ENCODE results near the gene ZFP57.
"Not testable (repeated sequence)": the region's sequence is repeated elsewhere in the genome, so short reads cannot be mapped to it uniquely, and the experiment has no call there.

The ZFP57 gene

GRCh38 chr6:29694637-29695036 lies 13.7 kb upstream of the ZFP57 start:
- no peak for DNase-seq

DNA sequence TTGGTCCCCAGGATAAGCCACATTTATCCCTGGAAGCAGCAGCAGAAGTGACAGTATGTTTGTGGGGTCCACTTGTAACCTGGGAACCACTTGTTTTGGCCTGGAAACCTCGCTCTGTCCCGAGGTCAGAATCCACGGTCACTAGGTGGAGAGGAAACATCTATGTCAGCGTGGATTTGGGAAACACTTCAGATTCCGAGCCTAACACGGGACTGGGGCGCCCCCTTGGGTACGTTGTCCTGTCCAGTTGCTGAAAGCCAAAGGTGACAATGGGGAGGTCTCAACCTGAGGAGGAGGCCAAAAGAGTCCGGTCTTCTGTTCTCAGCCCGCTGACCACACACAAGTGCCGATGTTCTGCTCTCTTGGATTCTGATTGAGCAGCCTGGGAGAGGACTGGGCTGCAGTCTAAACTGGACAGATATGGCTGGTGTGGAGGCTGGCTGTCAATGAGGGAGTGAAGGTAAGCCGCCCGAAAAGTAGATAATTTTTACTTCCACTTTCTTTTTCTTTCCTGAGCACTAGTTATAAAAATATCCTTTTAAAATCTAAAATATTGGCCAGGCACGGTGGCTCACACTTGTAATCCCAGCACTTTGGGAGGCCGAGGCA lies 4.9 kb upstream of the ZFP57 start:
- no peak for DNase-seq

- DNase-seq = no peak
These were observed 859 bp upstream of the ZFP57 start for GRCh38 chr6:29681811-29682210.

DNA sequence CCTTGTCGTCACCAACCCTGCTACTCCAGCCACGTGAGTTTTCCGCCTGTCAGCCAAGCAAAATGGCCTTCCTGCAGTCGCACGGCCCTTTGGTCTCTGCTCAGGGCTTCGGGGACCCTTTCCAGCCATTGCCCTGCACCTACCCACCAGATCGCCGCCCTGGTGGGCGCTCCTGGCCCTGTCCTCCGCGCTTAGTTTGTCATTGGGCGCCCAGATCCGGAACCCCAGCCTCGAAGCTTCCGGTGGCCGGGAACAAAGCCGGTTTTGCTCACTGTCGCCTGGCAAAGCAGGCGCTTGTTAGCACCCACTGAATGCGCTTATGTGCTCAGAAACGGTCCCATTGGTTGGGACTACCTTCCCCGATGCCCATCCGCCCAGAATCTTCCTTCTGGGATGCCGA lies 536 bp downstream of the ZFP57 start:
- no peak for DNase-seq

DNA sequence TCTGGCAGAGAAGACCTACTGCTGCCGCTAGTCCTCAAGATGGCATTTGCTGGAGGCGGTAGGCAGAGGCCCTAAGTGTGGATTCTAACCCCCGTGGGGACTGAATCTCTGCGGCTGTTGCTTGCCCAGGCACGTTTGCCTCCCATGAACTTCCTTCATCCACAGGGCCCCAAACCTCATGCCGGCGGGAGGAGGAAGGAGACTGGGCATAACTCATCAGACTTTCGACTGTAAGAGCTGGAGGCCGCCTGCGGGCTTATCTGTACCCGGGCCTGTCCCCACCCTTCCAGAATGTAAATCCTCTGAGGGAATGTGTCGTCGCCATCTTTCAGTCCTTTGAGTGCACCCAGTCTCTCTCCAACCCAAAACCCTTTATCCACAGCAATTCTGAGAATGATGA lies 990 bp downstream of the ZFP57 start:
- DNase-seq = no peak

DNA sequence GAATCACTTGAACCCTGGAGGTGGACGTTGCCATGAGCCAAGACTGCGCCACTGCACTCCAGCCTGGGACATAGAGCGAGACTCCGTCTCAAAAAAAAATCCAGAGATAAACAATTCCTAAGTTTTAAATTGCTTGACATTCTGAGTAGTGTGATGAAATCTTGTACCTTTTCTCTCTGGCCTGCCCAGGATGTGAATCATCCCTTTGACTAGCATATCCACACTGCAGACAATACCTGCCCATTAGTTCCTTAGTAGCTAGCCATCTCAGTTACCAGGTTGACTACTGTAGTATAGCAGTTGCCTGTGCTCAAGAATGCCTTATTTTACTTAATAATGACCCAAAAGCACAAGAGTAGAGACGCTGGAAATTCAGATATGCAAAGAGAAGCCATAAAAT lies 2.8 kb downstream of the ZFP57 start:
- no peak for DNase-seq

GRCh38 chr6:29676981-29677601 lies 3.9 kb downstream of the ZFP57 start:
- DNase-seq = peak; percentile 71

GRCh38 chr6:29675561-29675960 lies 5.4 kb downstream of the ZFP57 start:
- DNase-seq = no peak

DNA sequence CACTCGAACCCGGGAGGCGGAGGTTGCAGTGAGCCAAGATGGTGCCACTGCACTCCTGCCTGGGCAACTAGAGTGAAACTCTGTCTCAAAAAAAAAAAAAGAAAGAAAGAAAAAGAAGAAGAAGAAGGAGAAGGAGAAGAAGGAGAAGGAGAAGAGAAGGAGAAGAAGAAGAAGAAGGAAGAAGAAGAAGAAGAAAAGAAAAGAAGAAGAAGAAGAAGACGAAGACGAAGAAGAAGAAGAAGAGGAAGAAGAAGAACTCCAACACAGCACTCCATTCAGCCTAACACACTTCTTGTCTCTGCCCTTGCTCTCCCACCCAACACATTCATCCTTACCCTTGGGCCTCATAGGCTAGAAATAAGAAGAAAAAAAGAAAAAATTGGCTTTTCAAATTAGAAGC lies 6.9 kb downstream of the ZFP57 start:
- no peak for DNase-seq

DNA sequence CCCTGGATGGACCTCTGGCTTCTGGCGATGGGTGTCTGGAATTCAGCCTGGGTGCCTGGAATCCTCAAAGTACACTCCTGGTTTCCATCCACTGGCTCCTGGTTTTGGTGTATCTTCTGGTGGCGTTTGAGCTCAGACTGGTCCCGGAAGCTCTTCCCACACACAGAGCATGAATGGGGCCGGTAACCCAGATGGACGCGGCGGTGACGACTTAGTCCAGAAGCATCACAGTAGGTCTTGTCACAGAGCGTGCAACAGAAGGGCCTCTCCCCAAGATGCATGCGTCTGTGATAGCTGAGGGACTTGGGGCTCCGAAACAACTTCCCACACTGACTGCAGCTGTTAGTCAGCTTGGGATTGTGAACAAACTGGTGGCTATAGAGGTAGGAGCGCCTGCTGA lies 7.8 kb downstream of the ZFP57 start:
- no peak for DNase-seq

DNA sequence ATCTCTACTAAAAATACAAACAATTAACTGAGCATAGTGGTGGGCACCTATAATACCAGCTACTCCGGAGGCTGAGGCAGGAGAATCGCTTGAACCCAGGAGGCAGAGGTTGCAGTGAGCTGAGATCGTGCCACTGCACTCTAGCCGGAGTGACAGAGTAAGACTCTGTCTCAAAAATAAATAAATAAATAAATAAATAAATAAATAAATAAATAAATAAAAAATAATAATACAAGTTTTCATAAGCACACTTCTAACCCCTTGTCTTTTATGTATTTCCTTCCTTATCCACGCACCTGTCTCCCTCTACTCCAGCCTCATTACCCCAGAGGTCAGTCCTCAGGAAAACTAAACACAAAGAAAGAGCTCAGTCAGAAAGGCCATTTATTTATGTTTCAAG lies 8.8 kb downstream of the ZFP57 start:
- not testable (repeated sequence) for DNase-seq

DNA sequence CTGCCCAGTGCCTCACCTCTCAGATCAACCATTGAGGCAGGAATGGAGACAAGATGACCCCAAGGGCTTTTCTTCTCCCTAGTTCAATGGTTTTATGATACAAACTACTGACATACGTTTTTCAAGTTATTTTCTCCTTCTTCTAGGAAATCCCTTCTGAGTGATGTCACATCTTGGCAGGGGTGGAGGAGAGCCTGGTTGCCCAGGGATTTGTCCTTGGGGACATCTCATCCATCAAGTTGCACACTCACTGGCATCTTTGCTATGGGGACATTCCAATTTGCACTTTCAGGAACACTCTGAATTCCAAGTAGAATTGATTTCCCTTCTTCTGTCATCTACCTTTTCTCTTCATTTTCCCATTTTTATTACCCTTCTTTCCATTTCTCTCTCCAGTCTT lies 9.9 kb downstream of the ZFP57 start:
- DNase-seq = no peak

DNA sequence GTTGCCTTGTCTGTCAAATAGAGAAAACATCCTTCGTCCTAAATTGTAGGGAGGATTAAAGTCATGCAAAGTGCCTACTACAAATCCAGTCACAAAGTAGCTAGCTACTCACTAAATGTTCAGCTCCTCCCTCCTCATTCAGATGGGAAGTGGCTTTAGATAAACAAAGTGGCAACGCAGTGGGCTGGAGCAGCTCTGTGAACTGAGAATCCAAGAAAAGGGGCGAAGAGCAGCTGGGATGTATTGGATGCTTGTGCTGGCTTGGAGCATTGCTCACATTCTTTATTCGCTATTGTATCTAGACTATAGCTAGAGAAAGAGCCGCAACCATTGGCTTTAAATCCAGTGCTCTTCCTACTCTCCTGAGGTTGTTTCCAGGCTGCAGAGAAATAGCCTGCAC lies 13.8 kb downstream of the ZFP57 start:
- no peak for DNase-seq

DNA sequence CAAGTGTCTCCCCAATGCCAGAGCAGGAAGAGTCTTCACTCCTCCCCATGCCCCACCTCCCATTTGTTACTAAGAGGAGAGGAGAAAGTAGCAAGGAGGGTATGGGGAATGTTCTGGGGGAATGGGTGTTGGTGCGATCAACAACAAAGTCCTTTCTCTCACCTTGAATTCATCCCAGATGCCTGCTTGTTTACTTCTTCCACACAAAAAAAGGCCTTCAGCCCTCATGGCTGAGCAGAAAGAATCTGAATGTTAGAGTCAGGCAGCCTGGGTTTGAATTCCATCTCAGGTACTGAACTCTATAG lies 14.2 kb downstream of the ZFP57 start:
- no peak for DNase-seq

DNA sequence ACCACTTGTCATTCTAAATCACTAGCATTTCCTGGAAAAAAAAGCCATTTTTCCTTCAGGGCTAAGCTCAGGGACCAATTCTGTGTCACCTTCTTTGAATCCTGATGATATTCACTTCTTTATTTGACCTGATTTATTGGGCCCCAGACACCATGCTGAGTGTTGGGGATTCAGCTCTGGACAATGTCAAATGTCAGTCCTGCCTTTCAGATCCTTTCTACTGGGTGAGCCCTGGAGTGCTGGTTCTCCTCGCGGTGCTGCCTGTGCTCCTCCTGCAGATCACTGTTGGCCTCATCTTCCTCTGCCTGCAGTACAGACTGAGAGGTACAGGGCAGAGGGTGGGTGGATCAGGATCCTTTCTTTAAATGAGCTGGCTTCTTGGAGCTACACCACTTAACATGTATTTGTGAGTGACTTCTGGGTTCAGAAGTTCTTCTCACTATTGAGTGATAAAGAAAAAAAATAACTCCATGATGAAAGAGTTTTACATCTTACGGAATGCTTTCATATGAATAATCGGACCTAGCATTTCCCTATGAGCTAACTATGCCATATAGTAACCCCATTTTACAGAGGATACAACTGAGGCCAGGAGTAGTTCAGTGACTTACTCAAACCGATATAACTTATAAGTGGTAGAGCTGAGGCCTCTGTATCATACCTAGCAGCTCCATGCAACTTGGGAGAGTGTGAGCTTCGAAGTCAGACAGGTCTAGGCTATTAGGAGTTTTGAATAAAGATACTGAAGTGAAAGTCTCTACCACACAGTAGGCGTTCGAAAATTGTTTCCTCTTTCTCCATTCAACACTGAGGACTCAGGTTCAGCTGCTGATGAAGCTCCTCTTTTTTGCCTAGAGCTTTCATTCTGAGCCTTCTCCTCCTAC lies 14.8 kb downstream of the ZFP57 start:
- no peak for DNase-seq

- peak; percentile 39 for DNase-seq
These were observed 17.5 kb downstream of the ZFP57 start for GRCh38 chr6:29663300-29664042.

DNA sequence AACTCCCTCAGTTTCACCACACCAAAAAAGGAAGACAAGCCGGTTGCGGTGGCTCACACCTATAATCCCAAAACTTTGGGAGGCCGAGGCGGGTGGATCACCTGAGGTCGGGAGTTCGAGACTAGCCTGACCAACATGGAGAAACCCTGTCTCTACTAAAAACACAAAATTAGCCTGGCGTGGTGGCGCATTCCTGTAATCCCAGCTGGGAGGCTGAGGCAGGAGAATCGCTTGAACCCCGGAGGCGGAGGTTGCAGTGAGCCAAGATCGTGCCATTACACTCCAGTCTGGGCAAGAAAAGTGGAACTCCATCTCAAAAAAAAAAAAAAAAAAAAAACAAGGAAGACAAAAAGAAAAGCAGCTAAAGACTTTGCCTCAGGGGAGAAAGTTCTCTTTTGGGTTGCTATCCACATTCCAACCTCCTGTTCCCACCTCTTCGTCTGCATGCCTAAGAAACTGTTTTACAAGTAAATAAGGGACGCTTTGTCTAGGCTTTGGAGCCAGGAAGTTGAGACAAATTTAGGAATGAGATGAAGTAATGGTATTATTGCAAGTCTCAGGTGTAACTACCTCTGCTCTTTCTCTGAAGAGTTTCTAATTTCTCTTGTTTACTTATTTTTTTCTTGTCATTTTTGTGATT lies 19.3 kb downstream of the ZFP57 start:
- DNase-seq = not testable (repeated sequence)

DNA sequence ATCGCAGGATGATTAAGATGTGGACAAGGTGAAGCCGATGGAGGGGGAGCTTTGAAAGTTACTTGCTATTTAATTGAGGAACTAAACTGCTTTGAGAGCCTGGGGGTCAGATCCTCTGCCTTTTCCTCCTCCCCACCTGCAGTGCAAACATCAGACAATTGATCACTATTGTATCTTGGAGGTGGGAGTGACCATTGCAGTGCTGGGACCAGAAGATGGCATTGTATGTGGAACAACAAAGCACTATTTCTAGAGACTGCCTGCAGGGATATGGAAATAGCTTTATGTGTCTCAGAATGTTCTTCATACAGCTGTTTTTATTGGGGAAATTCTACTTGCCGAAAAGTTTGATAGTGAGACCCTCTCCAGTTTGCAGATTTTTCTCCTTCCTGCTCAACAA lies 19.9 kb downstream of the ZFP57 start:
- no peak for DNase-seq

DNA sequence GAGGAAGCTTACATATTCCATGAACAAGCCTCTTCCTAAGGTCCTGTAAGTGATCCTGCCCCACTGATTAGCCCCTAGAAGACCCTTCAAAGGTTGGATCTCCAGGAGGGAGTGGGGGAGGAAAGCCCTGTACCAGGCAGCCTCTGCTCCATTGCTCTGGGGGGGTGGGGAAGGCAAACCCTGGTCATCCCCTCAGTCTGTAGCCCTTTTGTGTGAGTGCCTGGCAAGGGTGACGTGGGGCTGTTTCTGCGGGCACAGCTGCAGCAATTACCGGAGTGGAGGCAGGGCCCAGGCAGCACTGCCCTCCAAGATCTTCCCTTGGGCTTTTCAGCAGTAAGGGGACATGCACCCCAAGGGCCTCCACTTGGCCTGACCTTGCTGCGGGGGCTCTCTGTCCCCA lies 24.2 kb downstream of the ZFP57 start, which contains the start of gene MOG:
Gene MOG (plus strand): TSS at position 295 of the 400 bp plus-strand sequence. CDS start 118 bp downstream, outside the sequence.
- no peak for DNase-seq

DNA sequence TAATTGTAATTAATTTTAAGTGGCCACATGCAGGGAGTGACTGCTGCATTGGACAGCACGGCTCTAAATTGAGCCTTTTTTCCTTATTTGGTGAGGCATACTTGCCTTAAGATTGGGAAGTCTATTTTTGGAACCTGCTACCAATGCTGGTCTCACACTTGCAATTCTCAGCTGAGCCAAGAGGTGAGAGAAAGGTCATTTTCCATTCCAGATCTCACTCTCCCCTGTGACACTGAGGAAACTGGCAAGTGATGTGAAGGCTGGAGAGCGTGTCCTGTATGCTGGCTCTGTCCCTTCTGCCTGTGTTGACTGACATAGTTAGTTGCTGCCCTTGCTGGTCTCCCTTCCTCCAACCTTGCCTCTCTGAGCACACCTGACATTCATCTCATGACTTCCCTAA lies 24.8 kb downstream of the ZFP57 start:
- DNase-seq = no peak

GRCh38 chr6:29655658-29656057 lies 25.3 kb downstream of the ZFP57 start:
- no peak for DNase-seq

DNA sequence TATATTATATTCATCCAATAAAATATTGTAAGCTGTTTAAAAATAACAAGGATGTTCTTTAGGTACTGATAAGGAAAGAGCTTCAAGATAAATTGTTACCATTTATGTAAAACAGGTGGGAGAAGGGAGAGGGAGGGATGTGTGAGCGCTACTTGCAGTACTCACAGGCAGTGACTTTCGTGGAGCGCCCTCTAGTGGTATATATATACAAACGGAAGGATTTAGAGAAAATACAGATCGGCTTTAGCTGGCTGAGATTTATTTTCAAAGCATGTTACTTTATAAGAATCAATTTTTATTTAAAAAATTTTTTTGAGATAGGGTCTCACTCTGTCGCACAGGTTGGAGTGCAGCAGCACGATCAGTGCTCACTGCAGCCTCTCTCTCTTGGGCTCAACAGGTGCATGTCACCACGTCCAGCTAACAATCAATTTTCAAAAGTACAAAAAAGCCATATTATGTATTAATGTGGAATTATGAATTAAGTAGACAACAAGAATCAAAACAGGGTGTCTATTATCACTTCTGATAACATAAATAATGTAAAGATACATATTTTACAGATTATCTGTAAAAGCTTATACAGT lies 27.4 kb downstream of the ZFP57 start:
- peak; percentile 77 for DNase-seq

DNA sequence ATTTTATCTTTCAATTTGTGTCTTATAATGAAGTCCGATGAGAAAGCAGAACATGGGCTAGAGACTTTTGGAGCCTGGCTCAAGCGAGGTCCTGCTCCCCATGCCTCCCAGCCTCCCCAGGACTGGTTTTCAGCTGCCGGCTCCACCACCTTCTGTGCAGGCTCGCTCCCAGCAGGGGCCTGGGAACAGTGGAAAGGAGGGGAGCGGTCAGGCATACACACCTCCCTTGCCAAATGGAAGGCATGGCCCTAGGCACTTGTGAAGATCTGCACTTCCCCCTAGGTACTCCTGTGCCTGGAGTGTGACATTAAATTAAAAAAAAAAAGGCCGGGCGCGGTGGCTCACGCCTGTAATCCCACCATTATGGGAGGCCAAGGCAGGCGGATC lies 28.8 kb downstream of the ZFP57 start:
- DNase-seq = no peak

Data from NCI-H69 (cell line).